Natural killer cell treated with Interleukin-12 subunit alpha and Interleukin-12 subunit beta and Interleukin-15 and Interleukin-18, amount 100 ng/mL, for 72 hours (primary cell): ENCODE results near the gene CARD19. TPM values are rescaled to one million over a fixed set of nuclear protein-coding genes. Genes with fewer than 3 reads are reported as not detected.

Experiments used
- ATAC-seq, 2 donors: fragments of 150-1000 bp; cut with Tn5 transposase in 1 of 2; sonication (Bioruptor Pico), chemical (Tn5 transposase) in 1 of 2; 2 replicates each; pipeline ENCODE4 v1.10.0; 2021
- DNase-seq: peaks from one replicate; pipeline ENCODE4 v3.0.0; 2022; ENCODE audit warnings: low spot score
- H3K27ac Mint-ChIP-seq, 2 donors: 1 replicate in 1 of 2; 2 replicates in 1 of 2; pipeline ENCODE4 v1.8.0; 2022; ENCODE audit warnings: mixed read lengths in 2 of 2, mild to moderate bottlenecking in 1 of 2, moderate library complexity in 1 of 2
- H3K27me3 Mint-ChIP-seq, 2 donors: 1 replicate in 1 of 2; 2 replicates in 1 of 2; pipeline ENCODE4 v1.8.0; 2022; ENCODE audit warnings: mixed read lengths in 2 of 2
- H3K36me3 Mint-ChIP-seq: one replicate; pipeline ENCODE4 v1.8.0; 2022; ENCODE audit warnings: mixed read lengths
- H3K4me1 Mint-ChIP-seq, 2 donors: 1 replicate in 1 of 2; 2 replicates in 1 of 2; pipeline ENCODE4 v1.8.0; 2022; ENCODE audit warnings: low read depth in 2 of 2, mixed read lengths in 2 of 2, mild to moderate bottlenecking in 1 of 2
- H3K4me3 Mint-ChIP-seq: one replicate; pipeline ENCODE4 v1.8.0; 2022; ENCODE audit warnings: mixed read lengths
- H3K9me3 Mint-ChIP-seq: 2 replicates; pipeline ENCODE4 v1.8.0; 2022; ENCODE audit warnings: mixed read lengths
- total RNA-seq, 2 donors: library from RNA; stranded (reverse); gene quantifications; one replicate each; pipeline ENCODE4 v1.2.3, GENCODE V29; 2022

Gene CARD19, protein sequence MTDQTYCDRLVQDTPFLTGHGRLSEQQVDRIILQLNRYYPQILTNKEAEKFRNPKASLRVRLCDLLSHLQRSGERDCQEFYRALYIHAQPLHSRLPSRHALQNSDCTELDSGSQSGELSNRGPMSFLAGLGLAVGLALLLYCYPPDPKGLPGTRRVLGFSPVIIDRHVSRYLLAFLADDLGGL
- total RNA-seq, result 10 to 100 TPM; 21.7 to 23.4 TPM

DNA sequence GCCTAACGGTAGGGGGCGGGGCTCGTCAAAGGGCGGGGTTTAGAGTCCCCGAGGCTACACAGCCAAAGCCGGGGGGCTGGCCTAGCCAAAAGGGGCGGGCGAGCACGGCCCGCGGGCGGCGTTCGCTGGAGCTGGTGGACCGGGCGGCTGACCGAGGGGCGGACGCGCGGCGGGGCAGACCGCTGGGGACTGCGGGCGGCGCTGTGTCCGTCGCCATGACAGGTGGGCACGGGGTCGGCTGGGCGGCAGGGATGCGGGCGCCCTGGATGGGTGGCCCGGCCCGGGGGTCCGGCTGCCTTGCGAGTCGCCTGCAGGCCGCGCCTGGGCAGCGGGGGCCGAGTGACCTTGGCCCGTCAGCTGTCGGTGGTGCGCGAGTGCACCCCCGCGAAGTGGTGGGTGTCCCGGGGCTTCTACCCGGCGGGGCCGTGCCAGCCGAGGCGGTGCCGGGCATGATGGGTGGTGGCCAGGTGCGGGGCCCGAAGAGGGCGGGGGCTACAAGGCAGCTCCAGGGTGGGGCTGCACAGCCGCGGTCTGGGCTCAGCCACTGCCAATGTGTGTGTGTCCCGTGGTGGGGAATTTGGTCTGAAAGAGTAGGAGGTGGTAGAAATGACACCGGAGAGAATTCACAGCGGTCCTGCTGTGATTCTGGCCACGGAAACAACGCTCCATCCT, at the start of gene CARD19:
CARD19 (plus strand) TSS at position 87 of the 672 bp plus-strand sequence; CDS start at position 216, 129 bp downstream.
- Mint-ChIP-seq H3K4me3 (peak within 1 kb of the TSS; percentile 88), H3K27me3 (peaks cover 0 to 3% of the 10 kb centered on the region in 2 donors), H3K4me1 (peaks cover 50 to 60% of the 10 kb centered on the region in 2 donors), H3K27ac (peak within 1 kb of the TSS; percentile 89 to 91), H3K9me3 (peaks cover under 1% of the 10 kb centered on the region), H3K36me3 (peaks cover 2% of the 10 kb centered on the region)
- ATAC-seq, result no peak
- peak; percentile 65 for DNase-seq

DNA sequence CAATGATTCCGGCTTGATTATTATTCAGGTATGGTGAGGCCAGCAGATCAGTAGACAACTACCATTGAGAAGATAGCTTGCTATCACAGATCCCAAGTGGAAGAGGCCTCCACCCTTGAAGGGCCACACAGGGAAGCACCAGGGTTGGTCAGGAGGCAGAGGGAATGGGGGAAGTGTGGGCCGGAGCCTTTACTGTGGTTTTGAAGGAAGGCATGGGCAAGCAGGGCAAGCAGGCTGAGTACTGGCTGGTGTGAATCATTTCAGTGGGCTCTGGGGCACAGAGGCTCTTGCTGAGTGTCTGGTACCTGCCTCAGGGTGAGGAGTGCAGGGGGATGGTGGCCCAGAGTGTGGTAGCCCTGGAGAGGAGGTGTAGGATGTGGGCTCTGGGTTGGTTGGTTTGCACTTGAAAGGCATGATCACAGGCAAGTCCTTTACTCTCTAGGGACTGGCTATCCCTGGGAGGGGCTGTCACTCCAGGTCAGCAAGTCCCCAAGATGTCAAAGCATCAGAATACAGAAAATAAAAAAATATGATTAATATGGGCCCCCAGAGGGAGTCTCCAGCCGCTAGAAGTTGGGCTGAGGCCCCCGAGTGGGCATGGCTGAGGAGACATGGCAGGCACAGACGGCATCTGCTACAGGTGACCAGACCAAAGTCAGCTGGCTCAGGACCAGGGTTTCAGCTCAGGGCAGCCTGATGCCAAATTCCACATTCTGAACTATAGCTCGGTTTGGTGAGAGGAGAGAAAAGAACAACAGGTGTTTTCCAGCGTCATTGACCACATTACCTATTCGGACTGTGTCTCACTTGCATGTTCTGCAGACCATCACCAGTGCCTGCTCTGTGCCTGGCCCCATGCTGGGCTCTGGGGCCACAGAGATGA, 47.2 kb upstream of the CARD19 start:
- ATAC-seq (peak in 1 of 2 donors; percentile 25), DNase-seq (no peak)
- H3K27me3 Mint-ChIP-seq, result peaks cover 0 to 27% of the 10 kb centered on the region in 2 donors
- no peak overlapping the region for H3K27ac Mint-ChIP-seq
- H3K36me3 Mint-ChIP-seq, result no peaks in the 10 kb centered on the region
- no peaks in the 10 kb centered on the region for H3K9me3 Mint-ChIP-seq
- no peak overlapping the region for H3K4me3 Mint-ChIP-seq
- H3K4me1 Mint-ChIP-seq, result peaks cover 0 to 2% of the 10 kb centered on the region in 2 donors

DNA sequence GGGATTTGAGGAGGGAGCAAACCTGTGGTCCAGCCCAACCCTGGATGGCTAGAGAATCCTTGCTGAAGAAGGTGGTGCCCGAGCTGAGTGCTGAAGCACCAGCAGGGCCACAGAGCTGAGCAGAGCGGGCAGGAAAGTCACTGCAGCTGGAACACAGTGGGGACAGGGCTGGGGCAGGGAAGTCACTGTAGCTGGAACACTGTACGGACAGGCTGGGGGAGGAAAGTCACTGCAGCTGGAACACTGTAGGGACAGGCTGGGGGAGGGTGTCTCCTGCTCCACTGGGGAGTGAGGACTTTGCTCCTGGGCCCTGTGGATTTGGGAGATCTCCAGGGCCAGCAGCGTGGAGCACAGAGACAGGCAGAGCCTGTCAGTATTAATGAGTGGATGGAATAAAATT, 46.5 kb upstream of the CARD19 start:
- no peak for ATAC-seq

DNA sequence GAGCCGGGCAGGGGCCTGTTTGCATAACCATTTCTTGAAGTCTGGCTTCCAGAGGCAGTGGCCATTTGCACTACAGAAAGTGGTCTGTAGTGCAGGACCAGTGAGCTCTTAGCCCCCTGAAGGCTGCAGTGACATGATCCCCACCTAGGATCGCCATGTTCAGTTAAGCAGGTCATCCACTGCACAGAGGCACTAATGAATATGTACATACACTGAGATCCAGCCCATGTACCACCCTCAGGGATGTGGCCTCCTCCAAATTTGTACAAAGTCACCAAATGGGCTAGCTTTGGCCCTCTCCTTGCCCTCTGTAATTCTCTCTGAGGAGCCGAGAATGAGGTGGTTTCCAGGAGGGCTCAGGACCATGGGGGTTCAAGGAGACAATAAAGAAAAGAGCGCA, 45.8 kb upstream of the CARD19 start:
- H3K27me3 Mint-ChIP-seq, result peaks cover 0 to 22% of the 10 kb centered on the region in 2 donors
- H3K27ac Mint-ChIP-seq, result no peak overlapping the region
- DNase-seq, result no peak
- no peaks in the 10 kb centered on the region for H3K36me3 Mint-ChIP-seq
- no peak for ATAC-seq
- no peaks in the 10 kb centered on the region for H3K9me3 Mint-ChIP-seq
- no peak overlapping the region for H3K4me3 Mint-ChIP-seq
- peaks cover 0 to 2% of the 10 kb centered on the region in 2 donors for H3K4me1 Mint-ChIP-seq

More for the DNA sequence above, 46.5 kb upstream of the CARD19 start:
- no peaks in the 10 kb centered on the region for H3K36me3 Mint-ChIP-seq
- H3K27ac Mint-ChIP-seq, result no peak overlapping the region
- DNase-seq, result no peak
- H3K4me3 Mint-ChIP-seq, result no peak overlapping the region
- H3K27me3 Mint-ChIP-seq, result peaks cover 0 to 25% of the 10 kb centered on the region in 2 donors
- no peaks in the 10 kb centered on the region for H3K9me3 Mint-ChIP-seq
- H3K4me1 Mint-ChIP-seq, result peaks cover 0 to 2% of the 10 kb centered on the region in 2 donors

DNA sequence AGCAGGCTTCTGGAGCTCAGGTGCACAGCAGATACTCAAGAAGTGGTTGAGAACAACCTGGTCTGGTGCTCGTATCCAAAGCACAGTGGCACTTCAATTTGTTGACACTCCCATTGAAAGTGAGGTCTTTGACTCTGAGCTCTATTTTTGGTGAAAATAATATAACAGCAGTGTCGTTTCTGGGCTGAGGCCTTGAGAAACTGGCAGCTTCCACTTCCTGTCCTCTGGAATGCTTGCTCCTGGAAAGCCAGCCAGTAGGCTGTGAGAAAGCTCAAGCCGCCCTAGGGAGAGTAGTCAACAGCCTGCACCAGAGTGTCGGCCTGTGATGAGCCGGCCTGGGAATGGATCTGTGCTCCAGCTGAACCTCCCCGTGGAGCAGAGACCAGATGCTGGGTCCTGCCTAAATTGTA, 44.3 kb upstream of the CARD19 start:
- no peak for ATAC-seq
- Mint-ChIP-seq H3K9me3 (no peaks in the 10 kb centered on the region), H3K4me3 (no peak overlapping the region), H3K27ac (no peak overlapping the region), H3K4me1 (peaks cover 0 to 2% of the 10 kb centered on the region in 2 donors), H3K36me3 (no peaks in the 10 kb centered on the region), H3K27me3 (peaks cover 0 to 18% of the 10 kb centered on the region in 2 donors)
- DNase-seq, result no peak

DNA sequence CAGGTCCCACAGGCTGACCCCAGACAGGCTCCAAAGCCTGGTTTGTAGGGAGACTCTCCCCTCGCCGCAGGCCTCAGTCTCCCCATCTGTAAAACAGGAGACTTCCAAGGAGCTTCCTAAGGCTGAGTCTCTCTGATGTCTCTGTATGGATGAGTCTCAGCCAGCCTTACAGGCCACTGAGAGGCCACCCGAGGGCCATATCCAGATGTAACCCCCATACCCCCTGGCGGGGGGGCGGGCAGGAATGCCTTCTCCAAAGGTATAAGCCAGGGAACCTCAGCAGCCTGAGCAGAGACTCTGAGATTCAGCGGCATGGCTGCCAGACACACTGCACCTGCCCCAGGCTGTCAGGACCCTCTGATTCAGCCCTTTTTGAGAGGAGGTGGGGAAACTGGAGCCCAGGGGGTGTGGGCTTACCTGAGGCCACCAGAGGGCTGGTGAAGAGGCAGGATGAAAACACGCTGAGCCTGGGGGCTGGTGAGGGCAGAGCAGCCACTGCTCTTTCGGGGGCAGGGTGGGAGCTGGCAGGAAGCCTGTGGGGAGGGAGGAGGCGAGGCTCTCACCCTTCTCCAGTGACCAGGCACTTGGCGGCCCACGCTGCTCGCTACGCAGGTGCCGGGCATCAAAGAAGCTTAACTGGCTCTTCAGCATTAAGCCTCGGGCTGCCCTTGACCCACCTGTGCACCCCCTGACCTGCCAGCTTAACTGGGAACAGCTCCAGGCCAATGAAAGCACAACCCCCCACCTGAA, 43.1 kb upstream of the CARD19 start:
- ATAC-seq (no peak), DNase-seq (no peak)
- Mint-ChIP-seq H3K9me3 (no peaks in the 10 kb centered on the region), H3K36me3 (no peaks in the 10 kb centered on the region), H3K4me1 (peaks cover 0 to 6% of the 10 kb centered on the region in 2 donors), H3K4me3 (no peak overlapping the region), H3K27me3 (peaks cover 0 to 13% of the 10 kb centered on the region in 2 donors), H3K27ac (no peak overlapping the region)

DNA sequence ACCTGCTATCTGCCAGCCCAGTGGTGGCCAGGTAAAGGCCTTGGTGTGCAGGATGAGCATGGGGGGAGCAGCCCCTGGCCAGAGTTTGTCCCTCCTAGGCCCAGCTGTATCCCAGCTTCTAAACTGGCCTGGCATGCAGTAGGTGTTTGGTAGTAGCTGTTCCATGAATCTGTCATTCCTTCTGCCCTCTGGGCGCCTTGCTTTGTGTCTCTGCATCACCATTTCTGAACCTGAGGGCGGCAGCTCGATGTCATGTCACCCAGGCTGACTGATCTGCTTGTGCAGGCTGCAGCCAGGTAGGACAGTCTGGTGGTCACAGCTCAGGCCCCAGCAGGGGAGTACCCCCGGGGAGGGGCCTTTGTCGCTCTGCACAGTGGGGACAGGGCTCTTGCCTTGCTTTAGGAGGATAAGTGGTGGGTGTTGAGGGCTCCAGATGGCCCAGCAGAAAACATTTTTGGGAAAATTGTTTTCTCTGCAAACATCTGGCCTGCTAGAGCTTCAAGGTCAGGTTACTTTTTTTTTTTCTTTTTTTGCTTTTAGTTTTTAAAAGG, 42.2 kb upstream of the CARD19 start:
- H3K27ac Mint-ChIP-seq, result no peak overlapping the region
- no peaks in the 10 kb centered on the region for H3K9me3 Mint-ChIP-seq
- DNase-seq (no peak), ATAC-seq (no peak)
- no peaks in the 10 kb centered on the region for H3K36me3 Mint-ChIP-seq
- H3K27me3 Mint-ChIP-seq, result peaks cover 0 to 12% of the 10 kb centered on the region in 2 donors
- H3K4me1 Mint-ChIP-seq, result peaks cover 0 to 9% of the 10 kb centered on the region in 2 donors
- no peak overlapping the region for H3K4me3 Mint-ChIP-seq

DNA sequence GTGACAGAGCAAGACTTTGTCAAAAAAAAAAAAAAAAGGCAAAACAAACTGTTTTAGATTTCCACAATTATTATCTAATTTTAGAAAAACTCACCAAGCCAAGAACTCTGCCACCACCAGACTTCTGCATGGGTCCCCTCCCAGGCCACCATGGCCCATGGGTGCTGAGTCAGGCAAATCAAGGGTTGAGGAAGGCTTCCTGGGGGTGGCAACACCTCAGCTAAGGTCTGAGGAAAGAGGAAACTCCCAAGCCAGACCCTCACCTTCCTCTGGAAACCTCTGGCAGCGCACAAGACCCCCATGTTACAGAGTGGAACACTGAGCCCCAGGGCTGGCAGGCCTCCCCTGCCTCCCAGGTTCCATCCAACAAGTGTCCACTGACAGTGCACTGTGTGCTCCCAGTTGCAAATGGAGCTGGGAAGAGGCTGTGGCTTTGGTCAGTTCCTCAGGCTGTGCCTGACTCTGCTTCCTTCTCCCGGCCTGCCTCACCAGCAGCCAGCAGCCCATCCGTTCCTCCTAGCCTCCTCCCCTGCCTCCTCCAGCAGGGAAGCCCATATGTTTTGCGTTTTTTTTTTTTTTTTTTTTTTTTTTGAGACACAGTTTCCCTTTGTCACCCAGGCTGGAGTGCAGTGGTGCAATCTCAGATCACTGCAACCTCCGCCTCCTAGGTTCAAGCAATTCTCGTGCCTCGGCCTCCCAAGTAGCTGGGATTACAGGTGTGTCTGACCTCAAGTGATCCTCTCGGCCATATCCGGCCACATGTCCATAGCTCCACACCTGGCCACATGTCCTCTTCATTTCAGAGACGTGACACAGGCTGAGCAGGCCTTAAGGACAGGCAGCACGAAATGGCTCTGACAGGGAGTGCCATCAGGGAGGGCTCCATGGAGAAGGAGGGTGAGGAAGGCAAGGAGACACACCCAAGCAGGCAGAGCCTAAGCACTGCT, 41.0 kb upstream of the CARD19 start:
- H3K36me3 Mint-ChIP-seq, result no peaks in the 10 kb centered on the region
- H3K9me3 Mint-ChIP-seq, result no peaks in the 10 kb centered on the region
- H3K27ac Mint-ChIP-seq, result no peak overlapping the region
- peaks cover 7 to 14% of the 10 kb centered on the region in 2 donors for H3K4me1 Mint-ChIP-seq
- ATAC-seq (no peak), DNase-seq (no peak)
- H3K4me3 Mint-ChIP-seq, result no peak overlapping the region
- H3K27me3 Mint-ChIP-seq, result peaks cover 0 to 4% of the 10 kb centered on the region in 2 donors

DNA sequence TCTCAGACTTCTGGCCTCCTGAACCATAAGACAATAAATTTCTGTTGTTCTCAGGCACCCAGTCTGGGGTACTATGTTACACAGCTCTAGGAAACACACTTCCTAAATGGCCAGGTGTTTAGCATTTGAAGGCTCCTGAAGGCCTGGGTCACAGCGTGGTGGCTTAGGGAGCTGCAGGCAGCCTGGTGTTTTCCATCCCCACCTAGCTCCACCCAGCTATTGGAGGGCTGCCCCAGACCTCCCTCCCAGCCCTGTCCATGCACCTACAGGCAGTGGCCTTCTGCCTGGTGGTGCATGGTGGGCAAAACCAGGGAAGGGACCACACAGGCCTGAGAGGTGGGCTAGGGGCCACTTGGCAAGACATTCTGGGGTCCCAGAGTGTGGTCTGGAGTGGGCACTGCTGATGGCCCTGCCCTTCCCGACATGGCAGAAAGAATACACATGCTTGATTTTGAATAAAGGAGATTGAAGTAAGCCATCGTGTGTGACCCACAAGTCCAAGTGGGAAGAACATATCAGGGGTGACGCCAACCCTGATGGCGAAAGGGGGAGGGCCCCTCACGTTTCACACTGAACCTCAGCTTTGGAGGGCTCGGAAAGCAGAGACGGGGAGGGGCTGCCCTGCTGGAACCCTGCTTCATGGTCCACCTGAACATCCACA, 38.8 kb upstream of the CARD19 start:
- Mint-ChIP-seq H3K27ac (no peak overlapping the region), H3K4me3 (no peak overlapping the region), H3K27me3 (peaks cover 7 to 15% of the 10 kb centered on the region in 2 donors), H3K9me3 (no peaks in the 10 kb centered on the region), H3K4me1 (peaks cover 24 to 34% of the 10 kb centered on the region in 2 donors), H3K36me3 (no peaks in the 10 kb centered on the region)
- ATAC-seq (no peak), DNase-seq (no peak)

DNA sequence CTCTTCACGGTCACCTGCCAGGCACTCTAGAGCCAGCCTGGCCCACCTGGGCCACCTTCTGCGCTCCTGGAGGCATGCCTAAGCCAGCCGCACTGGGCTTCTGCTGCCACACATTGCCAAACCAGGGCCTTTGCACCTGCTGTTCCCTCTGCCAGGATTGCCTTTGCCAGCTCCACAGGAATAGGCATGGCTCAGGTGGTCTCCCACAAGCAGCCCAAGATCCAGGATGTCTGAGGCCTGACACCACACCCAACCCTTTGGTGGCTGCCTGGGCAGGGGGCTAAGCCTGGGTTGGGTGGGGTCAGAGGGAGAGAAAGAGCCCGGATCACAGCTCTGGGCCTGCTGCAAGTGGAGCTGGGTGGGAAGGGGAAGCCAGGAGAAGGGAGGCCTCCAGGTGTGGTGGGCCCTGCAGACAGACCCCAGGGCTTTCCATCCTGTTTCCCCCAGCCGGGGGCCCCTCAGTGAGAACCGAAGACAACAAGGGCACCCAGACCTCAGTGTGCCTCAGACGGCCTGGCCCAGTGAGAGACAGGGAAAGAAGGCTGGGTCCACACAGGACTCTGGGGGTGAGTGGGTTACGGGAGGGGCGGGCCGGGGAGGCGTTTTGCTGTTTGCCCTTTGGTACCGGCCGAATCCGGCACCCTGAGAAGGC, 38.2 kb upstream of the CARD19 start:
- Mint-ChIP-seq H3K9me3 (no peaks in the 10 kb centered on the region), H3K27me3 (peaks cover 10 to 19% of the 10 kb centered on the region in 2 donors), H3K27ac (no peak overlapping the region), H3K36me3 (no peaks in the 10 kb centered on the region), H3K4me3 (peak overlapping the region; percentile 27), H3K4me1 (peaks cover 29 to 38% of the 10 kb centered on the region in 2 donors)
- DNase-seq, result no peak
- no peak for ATAC-seq

DNA sequence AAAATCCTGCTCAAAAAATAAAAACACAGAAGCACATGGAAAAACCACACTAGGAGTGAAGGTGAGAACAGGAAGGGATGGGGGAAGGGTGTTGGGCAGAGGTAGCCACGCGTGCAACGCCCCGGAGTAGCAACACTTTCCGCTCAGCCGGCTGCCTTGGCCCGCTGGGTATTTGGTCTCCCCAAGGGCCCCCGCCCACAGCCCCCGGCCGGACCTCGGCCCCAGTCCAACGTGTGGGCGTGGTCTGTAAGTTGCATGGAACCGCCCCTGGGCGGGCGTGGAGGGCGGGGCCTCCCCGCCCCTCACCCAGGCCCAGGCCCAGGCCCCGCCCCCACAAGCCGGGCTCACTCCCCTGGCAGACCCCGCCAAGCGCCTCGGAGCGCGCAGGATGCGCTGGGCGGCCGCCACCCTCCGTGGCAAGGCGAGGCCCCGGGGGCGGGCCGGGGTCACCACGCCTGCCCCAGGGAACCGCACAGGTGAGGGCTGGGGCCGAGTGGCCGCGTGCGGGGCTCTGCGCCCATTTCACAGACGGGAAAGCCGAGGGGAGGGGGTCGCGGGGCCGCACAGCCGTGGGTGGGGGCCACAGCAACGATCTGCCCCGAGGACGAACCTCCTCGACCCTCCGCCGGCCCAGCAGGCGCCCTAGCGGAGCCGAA, 37.5 kb upstream of the CARD19 start, which contains the start of gene SUSD3:
SUSD3 (plus strand) TSS at position 347 of the 656 bp plus-strand sequence; CDS start at position 389, 42 bp downstream.
- ATAC-seq (peak; percentile 69 to 77), DNase-seq (no peak)
- peaks cover 10 to 19% of the 10 kb centered on the region in 2 donors for H3K27me3 Mint-ChIP-seq
- H3K9me3 Mint-ChIP-seq, result no peaks in the 10 kb centered on the region
- no peak within 1 kb of the TSS for H3K27ac Mint-ChIP-seq
- H3K4me3 Mint-ChIP-seq, result peak within 1 kb of the TSS; percentile 87
- H3K4me1 Mint-ChIP-seq, result peaks cover 29 to 37% of the 10 kb centered on the region in 2 donors
- no peaks in the 10 kb centered on the region for H3K36me3 Mint-ChIP-seq
